ENCODE data around the gene TRAK2.

DNA sequence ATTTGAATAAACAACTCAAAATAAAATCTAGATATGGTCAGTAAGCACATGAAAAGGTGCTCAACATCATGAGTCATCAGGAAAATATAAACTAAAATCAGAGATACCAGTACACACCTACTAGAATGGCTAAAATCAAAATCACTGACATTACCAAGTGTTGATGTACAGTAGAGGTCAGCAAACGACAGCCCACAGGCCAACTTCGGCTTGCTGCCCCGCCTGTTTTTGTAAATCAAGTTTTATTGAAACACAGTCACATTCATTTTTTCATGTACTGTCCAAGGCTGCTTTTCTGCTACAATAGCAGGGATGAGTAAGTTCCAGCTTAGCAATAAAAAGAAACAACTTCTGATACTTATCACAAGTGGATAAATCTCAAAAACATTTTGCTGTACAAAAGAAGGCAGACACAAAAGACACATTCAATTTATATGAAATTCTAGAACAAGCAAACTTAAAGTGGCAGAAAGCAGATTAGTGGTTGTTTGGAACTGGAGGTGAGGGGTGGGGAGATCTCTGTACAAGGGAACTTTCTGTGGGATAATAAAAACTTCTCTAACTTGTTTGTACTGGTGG is 32.1 kb downstream of the TRAK2 start:
- TF ChIP-seq PTTG1 (tag; IDR thresholded peaks at IDR 0.05; ENCODE audit: low read depth): no peak
- TF ChIP-seq, protein P1, sequence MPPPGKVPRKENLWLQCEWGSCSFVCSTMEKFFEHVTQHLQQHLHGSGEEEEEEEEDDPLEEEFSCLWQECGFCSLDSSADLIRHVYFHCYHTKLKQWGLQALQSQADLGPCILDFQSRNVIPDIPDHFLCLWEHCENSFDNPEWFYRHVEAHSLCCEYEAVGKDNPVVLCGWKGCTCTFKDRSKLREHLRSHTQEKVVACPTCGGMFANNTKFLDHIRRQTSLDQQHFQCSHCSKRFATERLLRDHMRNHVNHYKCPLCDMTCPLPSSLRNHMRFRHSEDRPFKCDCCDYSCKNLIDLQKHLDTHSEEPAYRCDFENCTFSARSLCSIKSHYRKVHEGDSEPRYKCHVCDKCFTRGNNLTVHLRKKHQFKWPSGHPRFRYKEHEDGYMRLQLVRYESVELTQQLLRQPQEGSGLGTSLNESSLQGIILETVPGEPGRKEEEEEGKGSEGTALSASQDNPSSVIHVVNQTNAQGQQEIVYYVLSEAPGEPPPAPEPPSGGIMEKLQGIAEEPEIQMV (tag; conservative IDR thresholded peaks at IDR 0.05; ENCODE audit: low read depth): no peak
- TF ChIP-seq, protein P2, sequence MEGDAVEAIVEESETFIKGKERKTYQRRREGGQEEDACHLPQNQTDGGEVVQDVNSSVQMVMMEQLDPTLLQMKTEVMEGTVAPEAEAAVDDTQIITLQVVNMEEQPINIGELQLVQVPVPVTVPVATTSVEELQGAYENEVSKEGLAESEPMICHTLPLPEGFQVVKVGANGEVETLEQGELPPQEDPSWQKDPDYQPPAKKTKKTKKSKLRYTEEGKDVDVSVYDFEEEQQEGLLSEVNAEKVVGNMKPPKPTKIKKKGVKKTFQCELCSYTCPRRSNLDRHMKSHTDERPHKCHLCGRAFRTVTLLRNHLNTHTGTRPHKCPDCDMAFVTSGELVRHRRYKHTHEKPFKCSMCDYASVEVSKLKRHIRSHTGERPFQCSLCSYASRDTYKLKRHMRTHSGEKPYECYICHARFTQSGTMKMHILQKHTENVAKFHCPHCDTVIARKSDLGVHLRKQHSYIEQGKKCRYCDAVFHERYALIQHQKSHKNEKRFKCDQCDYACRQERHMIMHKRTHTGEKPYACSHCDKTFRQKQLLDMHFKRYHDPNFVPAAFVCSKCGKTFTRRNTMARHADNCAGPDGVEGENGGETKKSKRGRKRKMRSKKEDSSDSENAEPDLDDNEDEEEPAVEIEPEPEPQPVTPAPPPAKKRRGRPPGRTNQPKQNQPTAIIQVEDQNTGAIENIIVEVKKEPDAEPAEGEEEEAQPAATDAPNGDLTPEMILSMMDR (IDR thresholded peaks at IDR 0.05 in 2 of 3, conservative IDR thresholded peaks at IDR 0.05 in 1 of 3; ENCODE audit: insufficient read depth in 2 of 3, low read depth in 1 of 3, low read length in 3 of 3): peak in 2 of 3 experiments; percentile 22 to 53; a peak in 3 of 6 replicates
- no peak for TF ChIP-seq TRIM28 (IDR thresholded peaks at IDR 0.05)
- no peak for TF ChIP-seq BHLHE40 (IDR thresholded peaks at IDR 0.05; ENCODE audit: low read length)
- no peak for TF ChIP-seq JUNB (CRISPR knock-in tag; conservative IDR thresholded peaks at IDR 0.05)
- TF ChIP-seq, protein P3, sequence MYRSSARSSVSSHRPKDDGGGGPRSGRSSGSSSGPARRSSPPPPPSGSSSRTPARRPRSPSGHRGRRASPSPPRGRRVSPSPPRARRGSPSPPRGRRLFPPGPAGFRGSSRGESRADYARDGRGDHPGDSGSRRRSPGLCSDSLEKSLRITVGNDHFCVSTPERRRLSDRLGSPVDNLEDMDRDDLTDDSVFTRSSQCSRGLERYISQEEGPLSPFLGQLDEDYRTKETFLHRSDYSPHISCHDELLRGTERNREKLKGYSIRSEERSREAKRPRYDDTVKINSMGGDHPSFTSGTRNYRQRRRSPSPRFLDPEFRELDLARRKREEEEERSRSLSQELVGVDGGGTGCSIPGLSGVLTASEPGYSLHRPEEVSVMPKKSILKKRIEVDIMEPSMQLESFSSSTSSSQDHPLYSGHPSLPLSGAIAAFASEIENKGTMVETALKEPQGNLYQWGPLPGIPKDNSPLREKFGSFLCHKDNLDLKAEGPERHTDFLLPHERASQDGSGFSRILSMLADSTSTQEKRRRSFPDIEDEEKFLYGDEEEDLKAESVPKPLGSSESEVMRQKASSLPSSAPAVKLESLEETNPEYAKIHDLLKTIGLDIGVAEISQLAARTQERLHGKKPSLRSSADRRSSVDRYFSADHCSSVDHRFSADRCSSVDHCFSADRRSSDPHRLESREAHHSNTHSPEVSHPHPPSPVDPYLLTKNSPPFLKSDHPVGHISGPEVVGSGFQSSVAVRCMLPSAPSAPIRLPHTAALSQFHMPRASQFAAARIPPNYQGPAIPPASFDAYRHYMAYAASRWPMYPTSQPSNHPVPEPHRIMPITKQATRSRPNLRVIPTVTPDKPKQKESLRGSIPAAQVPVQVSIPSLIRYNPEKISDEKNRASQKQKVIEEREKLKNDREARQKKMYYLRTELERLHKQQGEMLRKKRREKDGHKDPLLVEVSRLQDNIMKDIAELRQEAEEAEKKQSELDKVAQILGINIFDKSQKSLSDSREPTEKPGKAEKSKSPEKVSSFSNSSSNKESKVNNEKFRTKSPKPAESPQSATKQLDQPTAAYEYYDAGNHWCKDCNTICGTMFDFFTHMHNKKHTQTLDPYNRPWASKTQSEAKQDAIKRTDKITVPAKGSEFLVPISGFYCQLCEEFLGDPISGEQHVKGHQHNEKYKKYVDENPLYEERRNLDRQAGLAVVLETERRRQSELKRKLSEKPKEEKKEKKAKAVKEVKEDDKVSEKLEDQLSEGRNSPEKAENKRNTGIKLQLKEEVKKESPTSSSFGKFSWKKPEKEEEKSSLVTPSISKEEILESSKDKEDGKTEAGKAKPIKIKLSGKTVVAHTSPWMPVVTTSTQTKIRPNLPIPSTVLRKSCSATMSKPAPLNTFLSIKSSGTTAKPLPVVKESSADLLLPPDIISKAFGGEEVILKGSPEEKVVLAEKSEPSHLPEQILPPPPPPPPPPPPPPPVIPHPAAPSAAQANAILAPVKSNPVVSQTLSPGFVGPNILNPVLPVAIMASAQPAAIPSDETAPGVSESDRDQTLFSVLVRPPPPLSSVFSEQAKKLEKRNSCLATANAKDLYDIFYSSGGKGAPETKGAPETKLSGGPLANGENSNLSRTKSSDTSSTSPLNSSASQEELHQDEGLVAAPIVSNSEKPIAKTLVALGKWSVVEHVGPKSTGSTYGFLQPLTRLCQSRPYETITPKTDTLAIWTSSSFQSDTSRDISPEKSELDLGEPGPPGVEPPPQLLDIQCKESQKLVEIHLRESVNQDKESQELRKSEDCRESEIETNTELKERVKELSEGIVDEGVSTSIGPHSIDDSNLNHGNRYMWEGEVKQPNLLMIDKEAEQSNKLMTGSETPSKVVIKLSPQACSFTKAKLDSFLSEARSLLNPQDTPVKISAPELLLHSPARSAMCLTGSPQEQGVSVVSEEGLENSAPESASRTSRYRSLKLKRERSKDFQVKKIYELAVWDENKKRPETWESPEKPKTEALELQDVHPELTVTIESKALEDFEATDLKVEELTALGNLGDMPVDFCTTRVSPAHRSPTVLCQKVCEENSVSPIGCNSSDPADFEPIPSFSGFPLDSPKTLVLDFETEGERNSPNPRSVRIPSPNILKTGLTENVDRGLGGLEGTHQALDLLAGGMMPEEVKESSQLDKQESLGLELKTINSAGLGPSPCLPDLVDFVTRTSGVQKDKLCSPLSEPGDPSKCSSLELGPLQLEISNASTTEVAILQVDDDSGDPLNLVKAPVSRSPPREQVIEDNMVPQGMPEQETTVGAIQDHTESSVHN (IDR thresholded peaks at IDR 0.05; ENCODE audit: borderline replicate concordance in 1 of 2, low read depth in 1 of 2): no peak
- TF ChIP-seq, protein P4, sequence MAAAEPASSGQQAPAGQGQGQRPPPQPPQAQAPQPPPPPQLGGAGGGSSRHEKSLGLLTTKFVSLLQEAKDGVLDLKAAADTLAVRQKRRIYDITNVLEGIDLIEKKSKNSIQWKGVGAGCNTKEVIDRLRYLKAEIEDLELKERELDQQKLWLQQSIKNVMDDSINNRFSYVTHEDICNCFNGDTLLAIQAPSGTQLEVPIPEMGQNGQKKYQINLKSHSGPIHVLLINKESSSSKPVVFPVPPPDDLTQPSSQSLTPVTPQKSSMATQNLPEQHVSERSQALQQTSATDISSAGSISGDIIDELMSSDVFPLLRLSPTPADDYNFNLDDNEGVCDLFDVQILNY (CRISPR knock-in tag; IDR thresholded peaks at IDR 0.05): no peak
- TF ChIP-seq TEAD4 (IDR thresholded peaks at IDR 0.05; ENCODE audit: low read length): no peak
- TF ChIP-seq TEAD4 (CRISPR knock-in tag; IDR thresholded peaks at IDR 0.05; ENCODE audit: borderline replicate concordance): no peak
- no peak for TF ChIP-seq EP300 (IDR thresholded peaks at IDR 0.05; ENCODE audit: low read length)
- no peak for TF ChIP-seq RB1 (IDR thresholded peaks at IDR 0.05; ENCODE audit: low read depth)
- TF ChIP-seq, protein P5, sequence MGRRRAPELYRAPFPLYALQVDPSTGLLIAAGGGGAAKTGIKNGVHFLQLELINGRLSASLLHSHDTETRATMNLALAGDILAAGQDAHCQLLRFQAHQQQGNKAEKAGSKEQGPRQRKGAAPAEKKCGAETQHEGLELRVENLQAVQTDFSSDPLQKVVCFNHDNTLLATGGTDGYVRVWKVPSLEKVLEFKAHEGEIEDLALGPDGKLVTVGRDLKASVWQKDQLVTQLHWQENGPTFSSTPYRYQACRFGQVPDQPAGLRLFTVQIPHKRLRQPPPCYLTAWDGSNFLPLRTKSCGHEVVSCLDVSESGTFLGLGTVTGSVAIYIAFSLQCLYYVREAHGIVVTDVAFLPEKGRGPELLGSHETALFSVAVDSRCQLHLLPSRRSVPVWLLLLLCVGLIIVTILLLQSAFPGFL (CRISPR knock-in tag; IDR thresholded peaks at IDR 0.05): no peak
- TF ChIP-seq POLR2A (conservative IDR thresholded peaks at IDR 0.05): no peak

Data from K562 (cell line).